ENCODE measurements around the gene FAM241A. TPM values are rescaled to one million over a fixed set of nuclear protein-coding genes. Genes with fewer than 3 reads are reported as not detected.
"Not testable (repeated sequence)": the region's sequence is repeated elsewhere in the genome, so short reads cannot be mapped to it uniquely, and the experiment has no call there.

FAM241A gene
- total RNA-seq, 1 donor from 2014 or later: 0.19 TPM

DNA sequence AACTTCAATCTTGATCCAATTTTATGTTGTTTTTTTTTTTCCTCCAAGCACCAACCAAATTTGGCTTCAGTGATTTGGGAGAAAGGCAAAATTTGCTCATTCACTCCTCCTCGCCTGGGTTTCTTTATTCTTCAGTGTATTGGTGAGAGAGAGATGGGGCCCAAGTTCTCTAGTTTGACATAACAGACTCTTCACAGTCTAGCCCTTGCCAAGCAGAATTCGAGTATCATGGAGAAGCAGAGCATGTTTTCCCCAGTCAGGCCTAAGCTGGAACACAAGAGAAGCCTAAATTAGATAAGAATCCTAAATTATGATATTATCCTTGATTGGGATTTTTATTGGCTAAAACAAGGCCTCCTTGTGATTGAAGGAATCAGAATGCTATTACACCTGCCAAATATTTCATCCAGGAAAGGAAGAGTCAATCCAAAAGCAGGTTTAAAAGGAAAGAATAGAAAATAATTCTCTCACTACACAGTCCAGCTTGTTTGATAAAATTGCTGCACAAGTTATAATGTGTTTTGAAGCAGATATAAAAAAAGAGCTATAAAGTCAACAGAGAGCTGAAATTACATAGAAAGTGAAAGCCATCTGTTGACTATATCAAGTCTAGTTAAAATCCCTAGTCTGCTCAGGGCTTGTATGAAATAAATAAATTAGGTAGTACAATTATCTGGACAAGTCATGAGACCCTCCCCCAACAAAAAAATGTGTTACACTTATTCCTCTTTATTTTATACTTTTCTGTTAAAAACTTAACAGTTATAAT lies 39.9 kb upstream of the FAM241A start:
- Mint-ChIP-seq H3K4me3 (ENCODE audit: unreplicated experiment) (no peak overlapping the region), H3K27ac (ENCODE audit: unreplicated experiment) (no peak overlapping the region), H3K36me3 (ENCODE audit: unreplicated experiment) (no peaks in the 10 kb centered on the region), H3K9me3 (ENCODE audit: unreplicated experiment) (no peaks in the 10 kb centered on the region), H3K4me1 (ENCODE audit: unreplicated experiment) (peaks cover 2% of the 10 kb centered on the region), H3K27me3 (ENCODE audit: unreplicated experiment) (no peaks in the 10 kb centered on the region)
- DNase-seq (ENCODE audit: extremely low spot score, unreplicated experiment): no peak
- TF ChIP-seq, protein P1, sequence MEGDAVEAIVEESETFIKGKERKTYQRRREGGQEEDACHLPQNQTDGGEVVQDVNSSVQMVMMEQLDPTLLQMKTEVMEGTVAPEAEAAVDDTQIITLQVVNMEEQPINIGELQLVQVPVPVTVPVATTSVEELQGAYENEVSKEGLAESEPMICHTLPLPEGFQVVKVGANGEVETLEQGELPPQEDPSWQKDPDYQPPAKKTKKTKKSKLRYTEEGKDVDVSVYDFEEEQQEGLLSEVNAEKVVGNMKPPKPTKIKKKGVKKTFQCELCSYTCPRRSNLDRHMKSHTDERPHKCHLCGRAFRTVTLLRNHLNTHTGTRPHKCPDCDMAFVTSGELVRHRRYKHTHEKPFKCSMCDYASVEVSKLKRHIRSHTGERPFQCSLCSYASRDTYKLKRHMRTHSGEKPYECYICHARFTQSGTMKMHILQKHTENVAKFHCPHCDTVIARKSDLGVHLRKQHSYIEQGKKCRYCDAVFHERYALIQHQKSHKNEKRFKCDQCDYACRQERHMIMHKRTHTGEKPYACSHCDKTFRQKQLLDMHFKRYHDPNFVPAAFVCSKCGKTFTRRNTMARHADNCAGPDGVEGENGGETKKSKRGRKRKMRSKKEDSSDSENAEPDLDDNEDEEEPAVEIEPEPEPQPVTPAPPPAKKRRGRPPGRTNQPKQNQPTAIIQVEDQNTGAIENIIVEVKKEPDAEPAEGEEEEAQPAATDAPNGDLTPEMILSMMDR (IDR thresholded peaks at IDR 0.05): no peak

DNA sequence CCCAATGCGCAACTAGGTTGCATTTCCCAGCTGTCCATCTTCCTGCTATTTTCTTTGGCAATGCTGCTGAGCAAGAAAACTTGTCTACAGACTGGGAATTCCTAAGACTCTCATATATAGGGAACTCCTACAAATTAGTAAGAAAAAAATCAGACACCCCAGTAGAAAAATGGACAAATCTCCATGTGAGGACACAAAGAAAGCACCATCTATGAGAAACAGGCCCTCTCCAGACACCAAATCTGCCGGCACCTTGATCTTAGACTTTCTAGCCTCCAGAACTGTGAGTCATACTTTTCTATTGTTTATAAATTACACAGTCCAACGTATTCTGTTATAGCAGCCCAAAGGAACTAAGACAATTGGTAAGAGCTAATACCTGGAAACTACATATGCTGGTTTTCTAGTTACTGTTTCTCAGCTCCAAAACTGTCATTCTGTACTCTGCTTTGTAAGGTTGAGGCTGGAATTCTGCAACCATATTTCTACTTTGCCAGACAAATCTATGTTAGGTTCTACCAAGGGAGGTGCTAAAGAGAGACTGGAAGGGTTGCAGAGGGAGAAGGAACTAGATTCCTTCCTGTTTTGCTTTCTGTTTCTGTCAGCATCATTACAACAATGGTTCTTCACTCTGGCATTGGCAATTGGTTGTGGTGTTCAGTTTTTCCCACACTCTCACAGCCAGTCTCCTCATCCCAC lies 35.7 kb upstream of the FAM241A start:
- H3K9me3 Mint-ChIP-seq (ENCODE audit: unreplicated experiment): no peaks in the 10 kb centered on the region
- H3K27me3 Mint-ChIP-seq (ENCODE audit: unreplicated experiment): peaks cover 2% of the 10 kb centered on the region
- TF ChIP-seq, protein P1 (IDR thresholded peaks at IDR 0.05): no peak
- H3K36me3 Mint-ChIP-seq (ENCODE audit: unreplicated experiment): no peaks in the 10 kb centered on the region
- H3K4me1 Mint-ChIP-seq (ENCODE audit: unreplicated experiment): peaks cover 2% of the 10 kb centered on the region
- DNase-seq (ENCODE audit: extremely low spot score, unreplicated experiment): no peak
- H3K27ac Mint-ChIP-seq (ENCODE audit: unreplicated experiment): no peak overlapping the region
- H3K4me3 Mint-ChIP-seq (ENCODE audit: unreplicated experiment): no peak overlapping the region

DNA sequence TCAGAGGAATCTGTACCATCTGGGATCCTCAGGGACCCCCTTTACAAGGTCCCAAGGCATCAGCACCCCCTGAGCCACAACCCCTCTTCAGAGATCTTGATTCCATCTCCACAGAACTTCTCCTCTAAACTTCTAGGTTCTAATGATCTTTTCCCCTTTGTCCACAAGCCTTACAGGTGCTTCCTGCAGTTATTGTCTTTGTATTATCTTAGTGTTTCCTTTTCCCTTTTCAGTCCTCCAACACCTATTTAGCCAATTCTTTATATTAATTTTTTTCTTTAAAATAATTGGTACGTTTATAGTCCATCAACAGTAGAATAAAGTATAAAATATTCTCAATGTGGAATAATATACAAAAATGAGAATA lies 35.2 kb upstream of the FAM241A start:
- Mint-ChIP-seq H3K4me1 (ENCODE audit: unreplicated experiment) (peaks cover 2% of the 10 kb centered on the region), H3K4me3 (ENCODE audit: unreplicated experiment) (no peak overlapping the region), H3K36me3 (ENCODE audit: unreplicated experiment) (no peaks in the 10 kb centered on the region), H3K9me3 (ENCODE audit: unreplicated experiment) (no peaks in the 10 kb centered on the region), H3K27ac (ENCODE audit: unreplicated experiment) (no peak overlapping the region), H3K27me3 (ENCODE audit: unreplicated experiment) (peaks cover 2% of the 10 kb centered on the region)
- TF ChIP-seq, protein P1 (IDR thresholded peaks at IDR 0.05): no peak
- DNase-seq (ENCODE audit: extremely low spot score, unreplicated experiment): no peak

DNA sequence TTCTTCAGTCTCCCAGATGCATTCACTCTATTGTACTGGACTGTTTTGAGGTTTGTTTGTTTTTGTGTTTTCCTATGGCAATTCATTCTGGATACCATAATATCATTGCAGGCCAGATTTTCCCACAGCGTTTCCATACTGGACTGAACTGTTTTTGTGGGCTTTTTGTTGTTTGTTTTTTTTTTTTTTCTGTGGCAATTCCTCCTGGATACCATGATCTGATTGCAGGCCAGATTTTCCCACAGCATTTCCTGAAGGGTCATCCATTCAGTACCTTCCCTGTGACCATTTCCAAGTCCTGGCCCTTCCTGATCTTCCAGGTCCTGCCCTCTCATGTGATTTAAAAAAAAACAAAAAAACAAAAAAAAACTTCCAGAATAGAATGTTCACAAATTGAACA lies 33.9 kb upstream of the FAM241A start:
- peaks cover 2% of the 10 kb centered on the region for H3K27me3 Mint-ChIP-seq (ENCODE audit: unreplicated experiment)
- TF ChIP-seq, protein P1 (IDR thresholded peaks at IDR 0.05): no peak
- no peaks in the 10 kb centered on the region for H3K36me3 Mint-ChIP-seq (ENCODE audit: unreplicated experiment)
- no peak for DNase-seq (ENCODE audit: extremely low spot score, unreplicated experiment)
- H3K4me3 Mint-ChIP-seq (ENCODE audit: unreplicated experiment): no peak overlapping the region
- H3K4me1 Mint-ChIP-seq (ENCODE audit: unreplicated experiment): peaks cover 2% of the 10 kb centered on the region
- H3K9me3 Mint-ChIP-seq (ENCODE audit: unreplicated experiment): no peaks in the 10 kb centered on the region
- no peak overlapping the region for H3K27ac Mint-ChIP-seq (ENCODE audit: unreplicated experiment)

DNA sequence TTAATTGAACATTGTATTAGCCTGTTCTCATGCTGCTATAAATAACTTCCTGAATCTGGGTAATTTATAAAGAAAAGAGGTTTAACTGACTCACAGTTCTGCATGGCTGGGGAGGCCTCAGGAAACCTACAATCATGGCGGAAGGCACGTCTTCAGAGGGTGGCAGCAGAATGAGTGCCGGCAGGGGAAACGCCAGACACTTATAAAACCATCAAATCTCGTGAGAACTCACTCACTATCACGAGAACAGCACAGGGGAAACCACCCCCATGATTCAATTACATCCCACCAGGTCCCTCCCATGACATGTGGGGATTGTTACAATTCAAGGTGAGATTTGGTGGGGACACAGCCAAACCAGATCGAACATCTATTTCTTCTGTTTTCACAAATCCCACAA lies 33.2 kb upstream of the FAM241A start:
- H3K36me3 Mint-ChIP-seq (ENCODE audit: unreplicated experiment); H3K4me3 Mint-ChIP-seq (ENCODE audit: unreplicated experiment); H3K27ac Mint-ChIP-seq (ENCODE audit: unreplicated experiment): not testable (repeated sequence)

More for the DNA sequence above, 33.2 kb upstream of the FAM241A start:
- DNase-seq (ENCODE audit: extremely low spot score, unreplicated experiment); H3K9me3 Mint-ChIP-seq (ENCODE audit: unreplicated experiment); H3K4me1 Mint-ChIP-seq (ENCODE audit: unreplicated experiment); H3K27me3 Mint-ChIP-seq (ENCODE audit: unreplicated experiment): not testable (repeated sequence)

Measured in osteocyte (in vitro differentiated cells).